GOT3 (cell line): ENCODE data around the gene EEFSEC.

Source experiments
- DNase-seq: peaks from one replicate; lab custom pipeline; 2025; ENCODE audit warnings: mixed read lengths; lab: John Stamatoyannopoulos, UW

Gene EEFSEC

DNA sequence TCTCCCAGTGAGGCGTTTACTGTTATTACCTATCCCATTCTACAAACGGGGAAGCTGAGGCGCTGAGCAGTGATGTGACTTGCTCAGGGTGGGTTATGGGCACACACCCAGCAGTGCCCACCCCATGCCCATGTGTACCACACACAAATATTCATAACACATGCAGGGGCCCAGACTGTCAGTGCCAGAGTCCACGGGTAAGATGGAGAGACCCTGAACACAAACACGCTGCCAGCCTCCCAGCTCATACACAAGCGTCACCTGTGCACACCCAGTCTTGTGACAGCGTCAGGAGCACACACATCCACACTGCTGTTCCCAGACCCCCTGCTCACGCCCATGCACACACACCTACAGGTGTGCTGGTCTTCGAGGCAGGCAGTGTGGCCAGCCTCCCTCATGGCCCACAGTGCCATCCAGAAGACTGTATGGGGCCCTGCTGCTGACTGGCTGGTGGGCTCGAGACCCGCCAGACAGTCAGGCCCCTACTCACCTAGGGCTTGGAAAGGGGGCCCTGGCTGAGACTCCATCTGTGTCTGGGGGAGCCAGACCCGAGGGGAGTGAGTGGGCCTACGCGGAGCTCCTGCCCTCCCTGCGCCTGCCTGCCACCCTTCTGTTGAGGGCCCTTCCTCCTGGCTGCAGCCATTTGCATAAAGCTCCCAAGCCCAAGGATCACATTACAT lies 274.0 kb downstream of the EEFSEC start:
- no peak for DNase-seq

DNA sequence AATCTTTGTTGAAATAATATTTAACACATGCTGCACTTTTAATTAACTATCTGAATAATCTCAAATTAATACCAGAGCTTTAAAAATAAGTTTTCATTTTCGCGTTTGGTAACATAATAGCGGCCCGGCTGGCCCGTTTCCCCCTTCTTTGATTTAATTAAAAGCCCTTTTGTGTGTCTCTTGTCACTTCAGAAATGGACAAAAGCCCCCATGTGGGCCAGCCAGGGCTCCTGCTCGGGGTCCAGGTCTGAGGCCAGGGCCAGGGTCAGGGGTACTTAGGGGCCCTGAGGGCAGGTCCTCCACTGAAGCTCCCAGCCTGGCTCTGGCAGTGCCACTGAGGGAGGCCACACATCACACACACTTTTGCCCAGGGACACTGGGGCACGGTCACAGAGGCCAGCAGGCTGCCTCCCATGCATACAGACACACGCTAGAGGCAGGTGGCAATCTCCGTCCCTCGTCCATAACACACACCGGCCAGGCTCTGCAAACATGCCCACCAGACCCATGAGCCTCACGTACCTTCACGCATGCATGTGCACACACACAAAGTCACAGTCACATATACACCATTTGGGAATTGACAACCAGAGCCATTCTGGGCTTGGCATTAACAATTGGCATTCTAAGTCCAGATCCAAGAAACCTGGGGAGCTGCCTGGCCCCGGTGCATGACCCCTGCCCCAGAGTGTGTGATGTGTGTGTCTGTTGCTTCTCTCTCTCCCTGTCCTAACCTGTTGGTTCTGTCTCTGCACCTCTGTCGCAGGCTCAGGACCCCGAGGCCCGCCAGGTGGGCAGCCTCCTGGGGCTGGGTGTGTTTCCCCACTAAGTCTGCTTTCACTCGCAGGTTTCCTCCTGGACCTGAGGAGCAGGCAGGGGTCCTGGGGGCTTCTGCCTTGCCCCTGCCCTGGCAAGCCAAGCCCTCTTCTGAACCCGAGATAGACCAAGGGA lies 274.9 kb downstream of the EEFSEC start:
- no peak for DNase-seq

DNA sequence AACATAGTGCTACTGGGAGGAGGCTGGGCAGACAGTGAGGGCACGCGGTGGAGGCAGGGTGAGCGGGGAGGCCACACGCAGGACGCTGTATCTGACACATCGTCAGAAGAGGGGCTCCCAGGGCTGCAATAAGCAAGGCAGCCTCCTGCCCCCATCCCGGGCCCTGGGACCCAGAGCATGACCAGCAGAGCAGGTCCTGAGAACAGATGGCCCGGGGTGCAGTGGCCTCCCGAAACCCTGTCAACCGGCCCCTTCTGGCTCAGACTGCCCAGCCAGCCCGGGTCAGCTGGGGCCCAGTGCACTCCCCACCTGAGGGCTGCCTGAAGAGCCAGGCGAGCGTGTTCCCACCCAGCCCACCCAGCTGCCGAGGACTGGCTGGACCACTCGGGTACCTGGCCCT lies 276.0 kb downstream of the EEFSEC start:
- DNase-seq, result no peak

DNA sequence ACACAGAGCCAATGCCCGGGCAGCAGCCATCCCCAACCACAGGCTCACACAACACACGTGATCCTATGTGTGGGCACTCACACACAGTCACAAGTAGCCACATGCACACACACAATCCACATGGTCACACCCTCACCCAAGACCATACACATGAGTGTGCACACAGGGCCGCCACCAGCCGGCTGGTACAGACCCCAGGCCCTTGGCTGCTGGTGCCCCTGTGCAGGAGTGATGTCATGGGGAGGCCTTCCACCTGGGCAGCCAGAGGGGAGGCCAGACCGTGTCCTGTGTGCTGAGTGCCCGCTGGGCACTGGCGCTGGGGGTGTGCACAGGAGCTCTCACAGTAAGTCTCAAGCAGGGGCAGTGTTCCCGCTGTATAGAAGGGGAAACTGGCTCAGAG lies 276.5 kb downstream of the EEFSEC start:
- DNase-seq, result no peak

DNA sequence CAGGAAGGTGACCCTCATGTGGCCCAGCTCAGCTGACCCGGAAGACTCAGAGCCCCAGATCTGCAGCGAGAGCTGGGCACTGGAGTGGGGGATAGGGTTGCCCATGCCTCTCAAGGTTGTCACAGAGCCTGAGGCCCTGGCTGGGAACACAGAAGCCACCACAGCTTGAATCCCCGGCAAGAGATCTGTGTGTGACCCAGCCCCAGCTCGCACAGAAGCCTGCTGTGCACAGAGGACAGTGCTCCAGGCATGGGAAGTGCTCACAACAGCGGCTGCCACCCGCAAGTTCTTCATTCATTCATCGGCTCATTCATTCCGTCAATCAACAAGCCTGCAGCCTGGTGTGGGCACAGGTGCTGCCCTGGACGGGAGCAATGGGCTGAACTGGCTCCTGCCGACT lies 277.0 kb downstream of the EEFSEC start:
- DNase-seq, result no peak

DNA sequence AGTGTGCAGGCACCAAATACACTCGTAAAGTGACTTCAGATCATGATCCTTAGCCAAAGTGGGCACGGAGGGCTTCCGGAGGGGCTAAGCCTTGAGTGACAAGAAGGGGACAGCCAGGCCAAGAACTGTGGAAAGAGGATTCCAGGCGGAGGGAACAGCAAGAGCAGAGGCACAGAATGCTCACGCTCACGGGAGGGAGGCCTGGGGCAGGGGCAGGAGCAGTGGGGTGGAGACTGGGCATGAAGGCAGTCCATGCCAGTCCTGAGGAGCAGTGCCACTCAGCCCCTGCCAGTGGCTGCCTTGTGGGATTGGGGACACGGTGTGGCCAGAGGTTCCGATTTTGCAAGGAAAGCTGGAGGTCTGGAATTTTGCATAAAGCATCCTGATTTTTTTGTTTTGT lies 277.4 kb downstream of the EEFSEC start:
- no peak for DNase-seq

DNA sequence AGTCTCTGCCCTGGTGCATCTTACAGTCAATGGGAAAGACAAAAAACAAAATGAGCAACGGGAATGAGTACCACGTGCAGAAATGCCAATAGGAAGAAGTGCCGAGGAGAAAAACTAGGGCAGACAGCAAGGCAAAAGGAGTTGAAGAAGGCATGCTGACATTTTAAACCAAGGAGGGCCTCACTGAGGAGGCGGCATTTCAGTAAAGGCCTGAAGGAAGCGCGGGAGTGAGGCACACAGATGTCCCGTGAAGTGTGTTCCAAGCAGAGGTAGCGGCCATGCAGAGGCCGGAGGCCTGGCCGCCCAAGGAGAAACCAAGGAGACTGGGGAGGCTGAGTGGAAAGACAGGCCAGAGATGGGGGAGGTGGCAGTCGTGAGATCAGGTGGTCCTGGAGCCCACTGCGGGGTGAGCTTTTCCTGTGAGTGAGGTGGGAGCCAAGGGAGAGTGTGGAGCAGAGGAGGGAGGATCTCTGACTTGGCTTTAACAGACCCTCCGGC lies 278.6 kb downstream of the EEFSEC start:
- DNase-seq, result no peak

DNA sequence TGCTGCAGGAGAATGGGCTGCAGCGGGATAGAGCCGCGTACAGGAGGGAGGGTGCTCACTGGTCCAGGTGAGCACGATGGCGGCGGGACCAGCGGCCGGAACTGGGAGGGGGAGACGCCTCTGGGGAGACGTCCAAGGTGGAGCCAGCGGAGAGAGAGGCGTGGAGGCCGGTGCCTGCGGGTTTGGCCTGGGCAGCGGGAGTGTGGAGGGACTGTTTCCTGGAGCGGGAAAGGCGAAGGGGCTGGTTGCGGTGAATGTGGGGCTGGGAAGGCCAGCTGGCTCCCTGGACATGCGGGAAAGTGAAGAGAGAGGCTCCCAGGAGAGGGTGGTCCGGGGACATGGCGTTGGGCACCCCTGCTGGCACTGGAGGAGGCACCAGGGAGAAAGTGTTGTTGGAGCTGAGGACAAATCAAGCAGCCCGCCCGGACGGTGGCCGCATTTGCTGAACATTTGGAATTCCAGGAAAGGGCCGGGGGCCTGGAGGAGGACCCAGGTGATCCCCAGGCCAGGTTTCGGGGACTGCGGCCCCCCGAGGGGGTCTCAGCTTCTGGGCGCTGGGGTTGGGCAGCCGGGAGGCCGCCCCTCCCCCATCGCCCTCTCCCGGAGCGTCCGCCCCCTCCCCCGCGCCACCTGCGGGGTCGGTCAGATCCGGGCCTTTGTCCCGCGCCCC lies 279.2 kb downstream of the EEFSEC start:
- no peak for DNase-seq

DNA sequence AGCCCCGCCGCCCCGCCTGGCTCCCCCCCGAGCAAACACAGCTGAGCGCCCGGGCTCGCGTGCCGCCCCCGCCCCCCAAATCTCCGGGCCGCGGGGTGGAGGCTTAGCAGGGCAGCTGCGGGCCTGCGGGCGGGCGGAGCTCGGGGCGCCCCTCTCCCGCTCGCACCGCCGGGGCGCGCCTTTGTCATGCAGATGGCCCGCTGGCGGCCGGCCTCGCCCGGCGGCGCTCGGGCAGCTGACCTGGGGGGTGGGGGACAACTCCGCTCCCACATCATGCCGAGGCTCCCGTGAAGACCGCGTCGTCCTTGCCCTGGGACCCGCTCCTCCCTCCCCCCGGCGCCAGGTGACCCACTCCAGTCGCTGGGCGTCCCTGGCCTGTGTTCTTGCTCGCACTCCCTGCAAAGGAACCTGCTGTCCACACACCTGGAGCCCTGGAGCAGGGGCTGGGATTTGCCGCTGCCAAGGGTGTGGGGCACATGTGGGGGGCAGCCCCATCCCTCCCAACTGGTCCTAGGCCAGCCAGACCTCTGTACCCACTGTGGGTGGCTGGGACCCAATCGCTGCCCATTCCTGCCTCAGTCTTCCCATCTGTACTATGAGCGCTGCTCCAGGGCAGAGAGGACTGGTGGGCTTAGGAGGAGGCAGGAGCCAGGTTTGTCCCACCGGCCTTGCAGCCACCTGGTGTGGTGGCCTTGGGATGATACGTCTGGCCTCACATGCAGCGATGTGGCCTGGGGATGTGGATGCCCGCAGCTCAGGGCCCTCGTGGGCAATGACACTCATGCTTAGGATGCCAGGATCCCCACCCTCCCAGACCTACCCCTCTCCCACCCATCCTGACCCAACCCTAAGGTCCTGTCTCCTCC lies 279.9 kb downstream of the EEFSEC start:
- no peak for DNase-seq

DNA sequence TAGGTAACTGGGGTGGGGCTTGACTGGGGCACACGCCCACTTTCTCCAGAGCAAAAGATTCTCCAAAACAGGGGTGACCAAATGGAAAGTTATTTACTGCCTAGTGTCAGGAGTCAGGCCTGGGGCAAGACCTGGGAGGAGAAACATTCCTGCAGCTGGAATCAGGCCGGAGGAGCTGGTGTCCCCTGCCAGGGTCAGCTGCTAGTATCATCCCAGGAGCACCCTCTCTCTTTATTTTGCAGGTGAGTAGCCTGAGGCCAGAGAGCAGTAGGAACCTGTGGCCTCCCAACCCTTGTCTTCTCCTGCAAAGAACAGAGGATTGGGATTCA lies 280.5 kb downstream of the EEFSEC start:
- DNase-seq, result no peak

DNA sequence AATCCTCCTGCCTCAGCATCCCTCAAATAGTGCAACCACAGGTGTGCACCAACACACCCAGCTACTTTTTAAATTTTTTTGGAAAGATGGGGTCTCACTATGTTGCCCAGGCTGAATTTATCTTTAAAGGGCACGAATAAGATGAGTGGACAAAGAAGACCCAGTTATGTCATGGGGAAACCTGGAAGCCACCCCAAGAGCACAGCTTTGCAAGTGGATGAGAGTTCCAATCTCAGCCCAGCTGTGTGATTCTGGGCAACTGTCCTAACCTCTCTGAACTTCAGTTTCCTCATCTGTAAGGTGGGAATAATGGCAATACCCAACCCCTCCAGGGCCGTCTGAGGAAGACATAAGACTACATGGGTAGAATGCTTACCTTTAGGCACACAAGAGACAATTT lies 281.2 kb downstream of the EEFSEC start:
- DNase-seq, result no peak

DNA sequence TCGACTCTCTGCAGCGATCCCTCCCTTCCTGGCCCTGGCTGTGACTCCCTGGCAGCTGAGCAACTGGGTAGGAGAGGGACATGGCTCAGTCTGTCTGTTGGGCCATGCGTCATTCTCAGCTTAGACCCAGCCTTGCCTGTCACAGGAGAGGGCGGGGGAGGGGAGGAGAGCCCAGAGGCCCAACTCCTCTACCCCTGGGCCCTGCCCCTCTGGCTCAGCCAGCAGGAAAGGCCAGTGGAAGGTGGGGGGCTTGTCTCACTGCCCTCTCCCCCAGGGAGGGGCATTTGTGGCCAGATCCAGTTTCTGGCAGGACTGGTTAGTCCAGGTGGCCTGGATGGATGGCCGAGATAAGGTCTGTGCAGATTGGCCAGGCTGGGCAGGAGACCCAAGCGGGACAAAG lies 281.8 kb downstream of the EEFSEC start:
- DNase-seq, result no peak

DNA sequence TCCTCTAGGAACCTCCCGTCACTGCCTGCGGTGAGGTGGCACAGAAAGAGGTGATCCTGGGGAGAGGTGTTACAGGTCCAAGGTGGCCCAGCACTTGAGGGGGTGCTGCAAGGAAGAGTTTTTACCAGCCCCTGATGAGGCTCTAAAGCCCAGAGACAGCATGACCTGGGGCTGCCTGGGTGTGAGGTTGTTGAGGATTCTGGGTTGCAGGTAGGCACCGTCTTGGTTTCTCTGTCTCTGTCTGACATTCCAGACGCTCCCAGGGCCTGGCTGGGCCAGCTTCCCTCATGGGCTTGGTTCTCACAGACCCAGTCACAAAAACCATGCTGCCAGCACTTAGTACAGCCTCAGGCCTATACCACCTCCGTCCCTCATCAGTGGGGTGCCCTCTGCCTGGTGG lies 282.3 kb downstream of the EEFSEC start:
- no peak for DNase-seq

DNA sequence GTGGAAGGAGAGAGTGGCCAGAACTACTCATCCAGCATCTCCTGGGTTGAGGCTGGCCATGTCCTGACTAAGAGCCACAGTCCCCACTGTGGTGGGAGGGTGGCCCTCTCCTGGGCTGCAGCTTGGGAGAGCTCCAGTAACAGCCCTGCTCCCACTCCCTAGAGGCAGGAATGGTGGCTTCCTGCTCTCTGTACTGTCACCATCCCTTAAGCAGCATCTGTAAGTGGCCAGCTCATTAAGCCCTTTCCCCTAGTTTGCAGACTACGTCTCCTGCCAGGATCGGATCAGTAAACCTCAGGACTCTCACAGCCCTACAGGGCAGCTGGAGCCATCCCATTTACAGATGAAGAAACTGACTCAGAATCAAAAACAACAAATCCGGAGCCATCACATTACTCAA lies 282.9 kb downstream of the EEFSEC start:
- no peak for DNase-seq

DNA sequence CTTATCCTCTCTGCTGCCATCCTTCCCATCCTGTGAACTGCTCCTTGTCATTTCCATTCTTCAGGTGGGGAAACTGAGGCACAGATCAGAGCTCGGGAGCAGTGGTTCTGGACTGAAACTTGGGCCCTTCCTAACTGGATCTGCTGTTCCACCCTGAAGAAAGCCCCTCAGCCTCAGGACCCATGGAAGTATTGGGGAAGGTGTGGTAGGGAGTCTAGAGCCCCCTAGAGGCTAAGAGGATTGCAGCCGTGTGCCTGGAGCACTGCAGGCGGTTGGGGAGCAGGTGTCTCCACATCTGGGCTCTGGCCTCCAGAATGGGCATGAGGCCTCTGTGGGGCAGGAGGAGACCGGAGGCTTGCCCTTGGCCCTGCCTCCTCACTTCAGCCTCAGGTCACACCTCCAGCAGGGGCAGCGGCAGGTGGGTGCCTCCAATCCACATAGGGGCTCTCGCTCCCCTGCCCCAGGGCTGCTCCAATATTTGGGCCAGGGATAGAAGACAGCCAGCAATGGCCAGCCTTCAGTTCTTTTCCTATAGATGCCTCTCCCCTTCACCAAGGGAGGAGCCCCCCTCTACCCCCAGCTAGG lies 285.3 kb downstream of the EEFSEC start:
- no peak for DNase-seq

DNA sequence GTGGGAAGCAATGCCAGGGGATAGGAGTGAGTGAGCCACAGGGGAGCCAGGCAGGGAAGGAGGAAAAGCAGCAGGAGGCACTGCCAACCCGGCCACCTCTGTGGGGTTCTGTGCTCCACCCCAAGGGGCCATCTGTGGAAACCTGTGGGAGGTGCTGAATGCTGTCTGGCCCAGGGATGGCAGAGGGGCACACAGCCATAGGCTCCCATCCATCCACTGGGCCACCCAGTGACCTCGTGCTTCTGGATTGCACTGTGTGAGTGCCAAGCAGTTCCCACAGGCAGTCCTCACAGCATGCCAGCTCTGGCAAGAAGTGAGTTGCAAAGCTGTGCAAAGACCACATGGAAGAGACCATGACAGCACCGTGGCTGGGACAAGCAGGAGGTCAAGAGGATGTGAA lies 285.9 kb downstream of the EEFSEC start:
- no peak for DNase-seq

DNA sequence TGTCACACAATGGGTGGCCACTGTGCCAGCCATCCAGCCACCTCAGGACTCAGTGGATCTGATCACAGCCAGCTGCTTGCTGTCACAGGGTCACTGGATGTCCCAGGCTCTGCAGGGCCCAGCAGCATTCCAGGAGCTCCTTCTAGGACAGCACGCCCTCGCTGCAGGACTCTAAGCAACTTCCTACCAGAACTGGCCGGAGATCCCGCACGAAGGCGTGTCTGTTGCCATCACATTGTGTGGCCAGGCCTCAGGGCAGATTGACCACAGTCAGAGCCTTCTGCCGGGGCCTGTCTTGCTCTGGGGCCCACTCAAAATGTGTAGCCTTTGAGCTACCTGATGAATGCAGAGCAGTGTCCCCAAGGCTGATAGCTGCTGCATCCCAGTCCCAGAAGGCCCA lies 288.8 kb downstream of the EEFSEC start:
- no peak for DNase-seq

DNA sequence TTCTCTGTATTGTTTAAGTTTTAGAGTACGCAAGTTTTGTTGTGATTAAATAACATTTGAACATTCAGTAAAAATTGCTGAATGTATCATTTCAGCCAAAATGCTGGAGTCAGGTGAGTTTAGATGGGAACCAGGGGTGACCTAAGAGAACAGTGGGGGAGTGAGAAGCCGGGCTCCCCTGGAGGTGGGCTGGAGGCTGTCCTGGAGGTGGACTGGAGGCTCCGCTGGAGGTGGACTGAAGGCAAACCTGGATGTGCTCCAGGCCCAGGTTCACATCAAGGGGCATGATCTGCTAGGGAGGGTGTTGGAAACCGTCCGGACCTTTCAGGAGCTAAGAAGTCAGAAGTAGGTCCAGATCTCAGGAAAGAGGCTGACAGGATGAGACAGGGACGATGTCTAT lies 289.7 kb downstream of the EEFSEC start:
- DNase-seq, result no peak

DNA sequence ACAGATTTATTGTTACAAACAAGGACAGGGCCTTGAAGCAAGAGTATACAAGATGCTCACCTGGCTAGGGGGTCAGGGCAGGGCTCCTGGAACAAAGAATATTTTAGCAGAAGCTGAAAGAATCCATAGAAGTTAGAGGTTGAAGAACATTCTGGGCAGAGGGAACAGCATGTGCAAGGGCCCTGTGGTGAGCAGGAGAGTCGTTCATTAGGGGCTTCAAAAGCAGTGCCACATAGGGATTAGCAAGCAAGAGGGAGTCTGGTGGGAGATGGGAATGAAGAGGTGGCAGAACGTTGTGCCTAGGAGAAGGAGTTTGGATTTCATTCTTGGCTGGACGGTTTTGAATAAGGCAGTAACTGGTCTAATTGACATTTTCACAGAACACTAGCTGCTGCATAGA lies 290.5 kb downstream of the EEFSEC start:
- no peak for DNase-seq

DNA sequence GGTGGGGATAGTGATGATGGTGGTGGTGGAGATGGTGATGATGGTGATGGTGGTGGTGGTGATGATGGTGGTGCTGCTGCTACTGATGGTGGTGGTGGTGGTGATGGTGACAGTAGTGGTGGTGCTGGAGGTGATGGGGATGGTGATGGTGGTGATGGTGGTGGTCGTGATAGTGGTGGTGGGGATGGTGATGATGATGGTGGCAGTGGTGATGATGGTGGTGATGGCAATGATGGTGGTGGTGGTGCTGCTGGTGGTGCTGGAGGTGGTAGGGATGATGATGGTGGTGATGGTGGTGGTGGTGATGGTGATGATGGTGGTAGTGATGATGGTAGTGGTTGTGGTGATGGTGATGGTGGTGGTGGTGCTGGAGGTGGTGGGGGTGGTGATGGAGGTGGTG lies 292.1 kb downstream of the EEFSEC start:
- DNase-seq, result no peak

DNA sequence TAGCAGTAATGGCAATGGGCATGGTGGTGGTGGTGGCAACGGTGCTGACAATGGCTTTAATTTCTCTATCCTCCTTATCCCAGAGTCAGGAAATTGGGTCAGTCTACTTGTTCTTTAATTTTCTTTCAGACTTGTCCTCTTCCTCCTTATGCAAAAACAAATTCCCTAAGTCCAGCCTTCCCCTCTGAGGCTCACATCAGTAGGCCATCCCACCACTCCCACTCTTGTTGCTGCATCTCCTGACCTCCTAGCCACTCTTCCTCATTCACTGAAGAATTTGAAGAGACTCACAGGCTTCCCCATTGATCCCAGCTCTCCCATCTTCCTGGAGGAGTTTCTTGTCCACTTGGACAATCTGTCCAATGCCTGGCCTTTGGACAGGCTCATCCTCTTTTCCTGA lies 293.5 kb downstream of the EEFSEC start:
- no peak for DNase-seq
